Glutamatergic neuron (in vitro differentiated cells): ENCODE data around the gene GGPS1. TPM values are rescaled to one million over a fixed set of nuclear protein-coding genes. Genes with fewer than 3 reads are reported as not detected.

ENCODE experiments used
- DNase-seq: peaks from one replicate; pipeline ENCODE4 v3.0.0; 2022
- H3K27ac Mint-ChIP-seq: one replicate; pipeline ENCODE4 v1.8.0; 2020; ENCODE audit warnings: mild to moderate bottlenecking, mixed read lengths, inconsistent platforms; ENCODE audit not compliant: unreplicated experiment
- H3K27me3 Mint-ChIP-seq: one replicate; pipeline ENCODE4 v1.8.0; 2020; ENCODE audit warnings: mild to moderate bottlenecking, moderate library complexity, mixed read lengths, inconsistent platforms; ENCODE audit not compliant: unreplicated experiment
- H3K36me3 Mint-ChIP-seq: one replicate; pipeline ENCODE4 v1.8.0; 2020; ENCODE audit warnings: mild to moderate bottlenecking, mixed read lengths, inconsistent platforms; ENCODE audit not compliant: unreplicated experiment
- H3K4me1 Mint-ChIP-seq: one replicate; pipeline ENCODE4 v1.8.0; 2020; ENCODE audit warnings: mild to moderate bottlenecking, low read depth, mixed read lengths, inconsistent platforms; ENCODE audit not compliant: unreplicated experiment
- H3K4me3 Mint-ChIP-seq: one replicate; pipeline ENCODE4 v1.8.0; 2020; ENCODE audit warnings: mild to moderate bottlenecking, mixed read lengths, inconsistent platforms; ENCODE audit not compliant: unreplicated experiment
- H3K9me3 Mint-ChIP-seq: one replicate; pipeline ENCODE4 v1.8.0; 2020; ENCODE audit warnings: mild to moderate bottlenecking, moderate library complexity, mixed read lengths, inconsistent platforms; ENCODE audit not compliant: unreplicated experiment
- total RNA-seq: library from RNA; stranded (reverse); fragmentation: NEBNext Ultra II Directional; extraction: Animal tissue kit (Norgen Biotek cat#: 25700); gene quantifications from one replicate; pipeline ENCODE4 v1.2.1, GENCODE V29; 2021; ENCODE audit not compliant: unreplicated experiment
- TF ChIP-seq, protein P1 (sequence below): fragments of 200-600 bp; sonication (generic); IDR thresholded peaks from one replicate; pipeline ENCODE4 v1.5.0; 2021; ENCODE audit not compliant: partially characterized antibody, unreplicated experiment

Gene GGPS1
- total RNA-seq, 1 donor from 2014 or later = 53.0 TPM

DNA sequence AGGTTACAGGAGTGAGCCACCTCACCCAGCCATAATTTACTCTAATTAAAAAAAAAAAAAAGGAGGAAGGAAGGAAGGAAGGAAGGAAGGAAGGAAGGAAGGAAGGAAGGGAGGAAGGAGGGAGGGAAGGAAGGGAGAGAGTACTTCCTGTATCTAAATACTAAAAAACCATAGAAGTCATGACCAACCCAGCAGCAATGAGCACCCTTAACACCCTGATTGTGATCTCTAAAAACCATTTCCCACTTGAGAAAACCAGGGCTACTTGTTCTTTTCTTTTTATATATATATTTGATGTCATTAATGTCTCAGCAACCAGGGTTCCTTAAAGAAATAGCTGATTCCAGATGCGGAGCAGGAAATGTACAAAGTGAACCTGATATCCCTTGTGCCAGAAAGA, 31.6 kb upstream of the GGPS1 start:
- TF ChIP-seq, protein P1, sequence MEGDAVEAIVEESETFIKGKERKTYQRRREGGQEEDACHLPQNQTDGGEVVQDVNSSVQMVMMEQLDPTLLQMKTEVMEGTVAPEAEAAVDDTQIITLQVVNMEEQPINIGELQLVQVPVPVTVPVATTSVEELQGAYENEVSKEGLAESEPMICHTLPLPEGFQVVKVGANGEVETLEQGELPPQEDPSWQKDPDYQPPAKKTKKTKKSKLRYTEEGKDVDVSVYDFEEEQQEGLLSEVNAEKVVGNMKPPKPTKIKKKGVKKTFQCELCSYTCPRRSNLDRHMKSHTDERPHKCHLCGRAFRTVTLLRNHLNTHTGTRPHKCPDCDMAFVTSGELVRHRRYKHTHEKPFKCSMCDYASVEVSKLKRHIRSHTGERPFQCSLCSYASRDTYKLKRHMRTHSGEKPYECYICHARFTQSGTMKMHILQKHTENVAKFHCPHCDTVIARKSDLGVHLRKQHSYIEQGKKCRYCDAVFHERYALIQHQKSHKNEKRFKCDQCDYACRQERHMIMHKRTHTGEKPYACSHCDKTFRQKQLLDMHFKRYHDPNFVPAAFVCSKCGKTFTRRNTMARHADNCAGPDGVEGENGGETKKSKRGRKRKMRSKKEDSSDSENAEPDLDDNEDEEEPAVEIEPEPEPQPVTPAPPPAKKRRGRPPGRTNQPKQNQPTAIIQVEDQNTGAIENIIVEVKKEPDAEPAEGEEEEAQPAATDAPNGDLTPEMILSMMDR = no peak
- Mint-ChIP-seq H3K27ac (no peak overlapping the region), H3K4me1 (no peaks in the 10 kb centered on the region), H3K36me3 (no peaks in the 10 kb centered on the region), H3K9me3 (no peaks in the 10 kb centered on the region), H3K4me3 (no peak overlapping the region), H3K27me3 (peaks cover 2% of the 10 kb centered on the region)
- no peak for DNase-seq

DNA sequence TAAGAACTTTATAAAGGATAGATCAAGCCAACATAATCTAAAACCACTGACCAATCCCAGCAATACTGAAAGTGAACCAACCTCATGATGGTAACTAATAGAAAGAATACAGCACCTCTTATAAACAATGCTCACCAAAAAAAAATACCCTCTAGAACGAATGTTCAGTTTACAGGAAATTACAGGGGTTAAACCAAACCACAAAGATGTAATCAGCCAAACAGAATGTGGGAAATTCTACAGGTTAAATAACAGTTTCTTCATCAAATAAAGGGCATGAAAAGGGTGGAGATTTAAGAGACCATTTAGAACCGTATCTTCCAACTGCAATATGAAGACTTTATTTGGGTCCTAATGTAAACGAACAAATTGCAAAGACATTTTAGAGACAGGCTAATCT, 30.8 kb upstream of the GGPS1 start:
- H3K36me3 Mint-ChIP-seq = no peaks in the 10 kb centered on the region
- no peaks in the 10 kb centered on the region for H3K9me3 Mint-ChIP-seq
- no peak overlapping the region for H3K27ac Mint-ChIP-seq

DNA sequence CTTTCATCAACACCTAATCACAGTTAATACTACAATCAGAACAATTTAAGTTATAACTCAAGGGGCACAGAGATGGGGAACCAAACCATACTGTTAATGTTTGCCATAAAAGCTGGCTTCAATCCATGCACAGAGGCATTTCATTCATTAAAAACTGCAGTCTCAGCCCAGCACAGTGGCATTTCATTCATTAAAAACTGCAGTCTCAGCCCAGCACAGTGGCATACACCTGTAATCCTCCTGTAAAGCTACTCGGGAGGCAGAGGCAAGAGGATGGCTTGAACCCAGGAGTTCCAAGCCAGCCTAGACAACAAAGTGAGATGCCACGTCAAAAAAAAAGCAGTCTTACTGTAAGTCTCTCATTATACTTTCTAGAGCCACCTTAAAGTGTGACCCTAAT, 29.6 kb upstream of the GGPS1 start:
- Mint-ChIP-seq H3K27me3 (peaks cover 2% of the 10 kb centered on the region), H3K9me3 (no peaks in the 10 kb centered on the region), H3K27ac (no peak overlapping the region), H3K4me1 (no peaks in the 10 kb centered on the region), H3K36me3 (no peaks in the 10 kb centered on the region), H3K4me3 (no peak overlapping the region)
- no peak for DNase-seq
- TF ChIP-seq, protein P1 = no peak

More for the DNA sequence above, 30.8 kb upstream of the GGPS1 start:
- no peak for DNase-seq
- Mint-ChIP-seq H3K4me1 (no peaks in the 10 kb centered on the region), H3K4me3 (no peak overlapping the region), H3K27me3 (peaks cover 2% of the 10 kb centered on the region)
- TF ChIP-seq, protein P1 = no peak

DNA sequence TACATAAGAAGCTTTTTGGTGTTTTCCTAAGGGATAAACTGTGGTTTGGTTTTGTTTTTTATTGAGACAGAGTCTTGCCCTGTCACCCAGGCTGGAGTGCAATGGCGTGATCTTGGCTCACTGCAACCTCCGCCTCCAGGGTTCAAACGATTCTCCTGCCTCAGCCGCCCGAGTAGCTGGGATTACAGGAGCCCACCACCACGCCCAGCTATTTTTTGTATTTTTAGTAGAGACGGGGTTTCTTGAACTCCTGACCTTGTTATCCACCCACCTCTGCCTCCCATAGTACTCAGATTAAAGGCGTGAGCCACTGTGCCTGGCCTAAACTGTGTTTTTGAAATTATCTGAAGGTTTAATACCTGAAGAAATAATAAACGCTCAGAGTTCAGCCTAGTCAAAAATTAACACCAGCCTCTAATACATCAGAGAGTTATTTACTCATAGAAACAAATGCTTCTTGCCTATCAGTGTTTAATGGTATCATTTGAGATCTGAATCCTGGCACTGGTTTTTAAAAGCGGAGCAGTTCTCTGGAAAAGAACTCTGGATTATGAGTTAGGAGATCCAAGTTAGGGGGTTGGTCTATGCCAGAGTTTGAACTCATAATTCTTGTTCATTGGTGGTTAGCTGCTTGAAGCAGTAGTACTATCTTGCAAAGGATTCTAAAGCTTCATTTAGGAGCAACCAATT, 29.1 kb upstream of the GGPS1 start:
- Mint-ChIP-seq H3K36me3 (no peaks in the 10 kb centered on the region), H3K4me1 (no peaks in the 10 kb centered on the region), H3K27me3 (peaks cover 2% of the 10 kb centered on the region), H3K27ac (peak overlapping the region; percentile 43), H3K4me3 (no peak overlapping the region), H3K9me3 (no peaks in the 10 kb centered on the region)
- DNase-seq = no peak
- TF ChIP-seq, protein P1 = no peak

DNA sequence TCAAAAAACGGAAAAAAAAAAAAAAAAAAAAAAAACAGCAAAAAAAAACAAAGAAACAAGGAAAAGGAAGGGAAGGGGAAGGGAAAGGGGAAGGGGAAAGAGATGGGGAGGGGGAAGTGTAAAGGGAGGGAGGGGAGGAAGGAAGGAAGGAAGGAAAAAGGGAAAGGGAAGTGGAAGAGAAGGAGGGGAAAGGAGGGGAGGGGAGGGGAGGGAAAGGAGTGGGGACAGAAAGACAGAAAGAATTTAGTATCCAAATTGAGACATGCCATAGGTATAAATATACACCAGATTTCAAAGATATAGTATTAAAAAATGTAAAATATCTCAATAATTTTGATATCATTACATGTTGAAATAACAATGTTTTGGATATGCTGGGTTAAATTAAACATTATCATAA, 26.2 kb upstream of the GGPS1 start:
- TF ChIP-seq, protein P1 = no peak
- no peaks in the 10 kb centered on the region for H3K27me3 Mint-ChIP-seq
- H3K9me3 Mint-ChIP-seq = no peaks in the 10 kb centered on the region
- H3K4me3 Mint-ChIP-seq = no peak overlapping the region
- H3K36me3 Mint-ChIP-seq = no peaks in the 10 kb centered on the region
- H3K4me1 Mint-ChIP-seq = peaks cover 6% of the 10 kb centered on the region
- no peak overlapping the region for H3K27ac Mint-ChIP-seq
- no peak for DNase-seq
